Activated B cell treated with CpG ODN at 0.5 μM for 24 hours (primary cell): Measurements from ENCODE around the gene ZC3H12A. TPM values are rescaled to one million over a fixed set of nuclear protein-coding genes. Genes with fewer than 3 reads are reported as not detected.
A peak's percentile ranks its signal among the peaks of the same experiment; 100 is the strongest.

ENCODE experiments used
- ATAC-seq: fragments of 200-7000 bp; cut with Tn5 transposase; one replicate; pipeline ENCODE4 v1.10.0; 2021; ENCODE audit warnings: low read depth, mild to moderate bottlenecking, moderate library complexity
- CTCF ChIA-PET: fragments of 350-600 bp; sonication (Branson Sonifier 250); formaldehyde crosslinking; loops from one replicate; lab custom pipeline; 2021; ENCODE audit warnings: antibody characterized with exemption; lab: Charles Lee
- POLR2A ChIA-PET: fragments of 350-600 bp; sonication (Branson Sonifier 250); formaldehyde crosslinking; loops from one replicate; lab custom pipeline; 2021; ENCODE audit warnings: antibody characterized with exemption; lab: Charles Lee
- DNase-seq: peaks from one replicate; pipeline ENCODE4 v3.0.0; 2022
- H3K27ac Mint-ChIP-seq: one replicate; pipeline ENCODE4 v1.8.0; 2020; ENCODE audit warnings: mixed read lengths
- H3K27me3 Mint-ChIP-seq: one replicate; pipeline ENCODE4 v1.8.0; 2021; ENCODE audit warnings: mixed read lengths
- H3K36me3 Mint-ChIP-seq: one replicate; pipeline ENCODE4 v1.8.0; 2021; ENCODE audit warnings: low read depth, mixed read lengths
- H3K4me1 Mint-ChIP-seq: one replicate; pipeline ENCODE4 v1.8.0; 2021; ENCODE audit warnings: mixed read lengths
- H3K4me3 Mint-ChIP-seq: one replicate; pipeline ENCODE4 v1.8.0; 2020; ENCODE audit warnings: mild to moderate bottlenecking, mixed read lengths
- H3K9me3 Mint-ChIP-seq: one replicate; pipeline ENCODE4 v1.8.0; 2020; ENCODE audit warnings: mixed read lengths
- CTCF ChIP-seq: fragments of 200-600 bp; IDR thresholded peaks from one replicate; pipeline ENCODE4 v1.8.0; 2022; ENCODE audit warnings: antibody characterized with exemption, mild to moderate bottlenecking
- intact Hi-C: fragments of 100-400 bp; cut with micrococcal nuclease; formaldehyde crosslinking; loops from one replicate; pipeline ENCODE4 v1.15.1; 2024
- total RNA-seq: library from RNA; stranded (reverse); gene quantifications from 2 replicates; pipeline ENCODE4 v1.2.3, GENCODE V29; 2022

Gene ZC3H12A
- total RNA-seq, 1 donor from 2014 or later = 145 TPM

GRCh38 chr1:37484325-37485051 is 10.1 kb downstream of the ZC3H12A start:
- no peak for ATAC-seq
- no peaks in the 10 kb centered on the region for H3K27me3 Mint-ChIP-seq

GRCh38 chr1:37485902-37486679 is 11.7 kb downstream of the ZC3H12A start:
- Mint-ChIP-seq H3K27me3 (no peaks in the 10 kb centered on the region), H3K36me3 (peaks cover 59% of the 10 kb centered on the region), H3K9me3 (no peaks in the 10 kb centered on the region), H3K4me1 (peaks cover 35% of the 10 kb centered on the region), H3K27ac (peak overlapping the region; percentile 74), H3K4me3 (no peak overlapping the region)
- DNase-seq (no peak), ATAC-seq (no peak)
- TF ChIP-seq CTCF = no peak
- ChIA-PET POLR2A (interaction anchor here (1.2 to 4.5 kb wide), 7 partner anchors 10 to 31 kb away, joined by 3 to 132 read pairs (median 9); partner anchors contain the start of genes MEAF6 and ZC3H12A), CTCF (interaction anchor here (0.8 to 4.9 kb wide), 11 partner anchors 10 to 202 kb away, joined by 3 to 261 read pairs (median 23); partner anchors contain the start of gene ZC3H12A)
- intact Hi-C loops = loop anchor here (2.0 kb wide), 1 partner anchor 13 kb away; no protein-coding TSS in a partner anchor

More at GRCh38 chr1:37484325-37485051, 10.1 kb downstream of the ZC3H12A start:
- peaks cover 64% of the 10 kb centered on the region for H3K36me3 Mint-ChIP-seq
- POLR2A ChIA-PET = interaction anchor here (1.2 to 4.5 kb wide), 3 partner anchors 9 to 30 kb away, joined by 4 to 132 read pairs (median 29); partner anchors contain the start of gene ZC3H12A
- DNase-seq = no peak
- CTCF ChIA-PET = interaction anchor here (3.8 to 4.9 kb wide), 2 partner anchors 28 to 34 kb away, joined by 32 to 261 read pairs; no protein-coding TSS in a partner anchor
- H3K4me3 Mint-ChIP-seq = no peak overlapping the region
- intact Hi-C loops = no loop called here
- no peak for TF ChIP-seq CTCF
- peak overlapping the region; percentile 68 for H3K27ac Mint-ChIP-seq
- no peaks in the 10 kb centered on the region for H3K9me3 Mint-ChIP-seq
- H3K4me1 Mint-ChIP-seq = peaks cover 51% of the 10 kb centered on the region

GRCh38 chr1:37486680-37487618 is 12.6 kb downstream of the ZC3H12A start:
- peak; percentile 81 for DNase-seq
- CTCF ChIA-PET = interaction anchor here (0.6 to 4.9 kb wide), 31 partner anchors 10 to 1016 kb away, joined by 3 to 261 read pairs (median 4); partner anchors contain the start of genes MEAF6, SNIP1 and ZC3H12A
- ATAC-seq = peak; percentile 78
- Mint-ChIP-seq H3K4me3 (no peak overlapping the region), H3K27me3 (no peaks in the 10 kb centered on the region), H3K27ac (peak overlapping the region; percentile 74), H3K36me3 (peaks cover 52% of the 10 kb centered on the region), H3K9me3 (no peaks in the 10 kb centered on the region), H3K4me1 (peaks cover 27% of the 10 kb centered on the region)
- intact Hi-C loops = loop anchor here (1.0 to 2.0 kb wide), 3 partner anchors 8 to 32 kb away; no protein-coding TSS in a partner anchor
- POLR2A ChIA-PET = interaction anchor here (0.5 to 4.5 kb wide), 10 partner anchors 11 to 863 kb away, joined by 3 to 132 read pairs (median 5); partner anchors contain the start of genes MEAF6 and ZC3H12A
- peak; percentile 90 for TF ChIP-seq CTCF

- ATAC-seq = no peak
- TF ChIP-seq CTCF = no peak
- CTCF ChIA-PET = interaction anchor here (0.6 to 4.9 kb wide), 28 partner anchors 9 to 1015 kb away, joined by 3 to 261 read pairs (median 5); partner anchors contain the start of genes MEAF6, SNIP1 and ZC3H12A
These were observed 13.2 kb downstream of the ZC3H12A start for GRCh38 chr1:37487619-37487984.

More at GRCh38 chr1:37487619-37487984, 13.2 kb downstream of the ZC3H12A start:
- peaks cover 50% of the 10 kb centered on the region for H3K36me3 Mint-ChIP-seq
- no peaks in the 10 kb centered on the region for H3K9me3 Mint-ChIP-seq
- H3K27me3 Mint-ChIP-seq = no peaks in the 10 kb centered on the region
- POLR2A ChIA-PET = interaction anchor here (0.6 to 4.5 kb wide), 10 partner anchors 11 to 192 kb away, joined by 3 to 132 read pairs (median 5); partner anchors contain the start of genes MEAF6 and ZC3H12A
- intact Hi-C loops = loop anchor here (1.0 to 2.0 kb wide), 3 partner anchors 8 to 32 kb away; no protein-coding TSS in a partner anchor
- peak overlapping the region; percentile 32 for H3K27ac Mint-ChIP-seq
- peaks cover 20% of the 10 kb centered on the region for H3K4me1 Mint-ChIP-seq
- DNase-seq = no peak
- H3K4me3 Mint-ChIP-seq = no peak overlapping the region
